AG04449 (cell line): ENCODE data around the gene HLA-B.
"Not testable (repeated sequence)": the region's sequence is repeated elsewhere in the genome, so short reads cannot be mapped to it uniquely, and the experiment has no call there.

Source experiments
- CTCF ChIA-PET: fragments of 350-600 bp; formaldehyde crosslinking; extraction: SDS; loops from one replicate; lab custom pipeline; 2021; ENCODE audit warnings: antibody characterized with exemption; lab: Yijun Ruan, JAX
- POLR2A ChIA-PET: fragments of 400-600, 350-600 bp; formaldehyde crosslinking; extraction: SDS; loops from one replicate; lab custom pipeline; 2020; ENCODE audit warnings: antibody characterized with exemption, inconsistent platforms; lab: Yijun Ruan, JAX
- DNase-seq: peaks from one replicate; pipeline ENCODE4 v3.0.0-alpha.2; 2010; ENCODE audit warnings: low read depth, low spot score
- H3K4me3 ChIP-seq: 2 replicates; pipeline ENCODE4 v1.5.1; 2011; ENCODE audit warnings: low read depth, mild to moderate bottlenecking, control low read depth, low read length
- CTCF ChIP-seq: IDR thresholded peaks from one replicate; pipeline ENCODE4 v1.5.1; 2011; ENCODE audit warnings: mild to moderate bottlenecking, moderate library complexity, low read length, control low read depth, inconsistent platforms; ENCODE audit not compliant: insufficient read depth; ENCODE audit errors: missing control alignments

The HLA-B gene

DNA sequence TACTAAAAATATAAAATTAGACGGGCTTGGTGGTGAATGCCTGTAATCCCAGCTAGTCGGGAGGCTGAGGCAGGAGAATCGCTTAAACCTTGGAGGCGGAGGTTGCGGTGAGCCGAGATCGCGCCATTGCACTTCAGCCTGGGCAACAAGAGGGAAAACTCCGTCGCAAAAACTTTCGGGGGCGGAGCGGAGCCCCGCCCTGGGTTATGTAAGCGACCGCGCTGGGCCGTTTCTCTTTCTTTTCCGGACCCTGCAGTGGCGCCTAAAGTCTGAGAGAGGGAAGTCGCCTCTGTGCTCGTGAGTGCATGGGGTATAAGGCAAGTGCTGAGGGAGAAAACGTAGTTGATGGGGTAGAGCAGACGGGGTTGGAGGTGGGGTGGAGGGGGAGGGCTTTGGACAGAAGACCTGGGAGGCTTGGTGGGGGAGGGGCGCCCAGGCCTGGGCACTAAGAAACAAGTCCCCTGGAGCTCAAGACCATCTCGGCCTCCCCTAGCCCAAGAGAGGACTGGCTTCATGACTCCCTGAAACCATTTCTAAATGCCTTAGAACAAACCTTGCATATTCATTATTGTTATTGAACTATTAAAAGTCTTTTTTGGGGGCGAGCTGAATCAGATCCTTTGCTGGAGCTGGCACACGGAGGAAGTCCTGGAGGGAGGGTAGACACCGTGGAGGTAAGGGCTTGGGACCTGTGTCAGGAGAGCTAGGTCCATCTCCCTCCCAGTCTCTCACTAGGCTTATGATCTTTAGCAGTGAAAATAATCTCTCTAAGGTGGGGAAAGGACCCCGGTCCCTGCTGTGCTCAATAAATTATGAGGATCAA, 43.7 kb upstream of the HLA-B start:
- ChIA-PET CTCF (interaction anchor here (1.0 to 7.6 kb wide), 9 partner anchors 15 to 197 kb away, joined by 3 to 121 read pairs (median 4); partner anchors contain the start of gene DDX39B), POLR2A (interaction anchor here (0.6 to 0.7 kb wide), 2 partner anchors 23 to 35 kb away, joined by 3 read pairs; no protein-coding TSS in a partner anchor)
- H3K4me3 ChIP-seq: peak overlapping the region; percentile 80
- no peak for DNase-seq
- TF ChIP-seq CTCF: no peak

DNA sequence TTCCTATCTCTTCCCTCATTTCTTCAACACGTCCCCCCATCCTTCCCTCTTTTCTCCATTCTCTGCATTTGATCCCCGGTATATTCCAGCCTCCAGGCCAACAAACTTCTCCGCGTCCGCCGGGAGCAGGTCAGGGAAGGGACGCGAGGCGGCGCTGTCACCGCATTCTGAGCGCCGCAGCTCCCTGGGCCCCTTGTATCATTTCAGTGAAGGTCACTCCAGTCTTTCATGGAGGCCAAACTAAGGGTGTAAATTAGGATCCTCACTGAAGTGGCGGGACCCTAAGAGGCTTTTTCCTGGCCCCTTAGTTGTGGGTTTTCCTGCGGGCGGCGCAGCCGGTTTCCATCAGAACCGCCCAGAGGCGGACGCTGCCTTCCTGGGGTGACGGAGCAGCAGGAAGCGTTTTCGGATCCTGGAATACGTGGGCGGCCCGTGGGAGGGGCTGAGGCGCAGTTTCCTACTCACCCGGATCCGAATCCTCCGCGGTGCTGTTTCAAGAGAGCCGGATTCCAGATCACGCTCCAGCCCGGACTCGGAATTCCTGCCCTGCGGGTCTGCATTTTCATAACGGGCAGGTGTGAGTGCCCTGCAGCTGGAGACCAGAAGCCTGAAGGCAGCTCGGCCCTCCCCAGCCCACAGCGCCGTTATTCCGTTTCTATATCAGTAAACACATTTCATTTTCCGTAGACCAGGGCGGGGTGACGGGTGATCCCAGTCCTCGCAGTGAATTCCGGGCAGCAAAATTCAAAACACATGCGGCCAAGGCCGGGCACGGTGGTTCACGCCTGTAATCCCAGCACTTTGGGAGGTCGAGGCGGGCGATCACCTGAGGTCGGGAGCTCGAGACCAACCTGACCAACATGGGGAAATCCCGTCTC, 42.8 kb upstream of the HLA-B start:
- DNase-seq: peak; percentile 41
- peak; percentile 92 for TF ChIP-seq CTCF
- CTCF ChIA-PET: interaction anchor here (0.6 to 7.6 kb wide), 17 partner anchors 10 to 199 kb away, joined by 3 to 121 read pairs (median 4); partner anchors contain the start of gene DDX39B
- POLR2A ChIA-PET: interaction anchor here (0.6 to 0.8 kb wide), 5 partner anchors 11 to 556 kb away, joined by 3 to 4 read pairs (median 3); no protein-coding TSS in a partner anchor
- H3K4me3 ChIP-seq: peak overlapping the region; percentile 80

DNA sequence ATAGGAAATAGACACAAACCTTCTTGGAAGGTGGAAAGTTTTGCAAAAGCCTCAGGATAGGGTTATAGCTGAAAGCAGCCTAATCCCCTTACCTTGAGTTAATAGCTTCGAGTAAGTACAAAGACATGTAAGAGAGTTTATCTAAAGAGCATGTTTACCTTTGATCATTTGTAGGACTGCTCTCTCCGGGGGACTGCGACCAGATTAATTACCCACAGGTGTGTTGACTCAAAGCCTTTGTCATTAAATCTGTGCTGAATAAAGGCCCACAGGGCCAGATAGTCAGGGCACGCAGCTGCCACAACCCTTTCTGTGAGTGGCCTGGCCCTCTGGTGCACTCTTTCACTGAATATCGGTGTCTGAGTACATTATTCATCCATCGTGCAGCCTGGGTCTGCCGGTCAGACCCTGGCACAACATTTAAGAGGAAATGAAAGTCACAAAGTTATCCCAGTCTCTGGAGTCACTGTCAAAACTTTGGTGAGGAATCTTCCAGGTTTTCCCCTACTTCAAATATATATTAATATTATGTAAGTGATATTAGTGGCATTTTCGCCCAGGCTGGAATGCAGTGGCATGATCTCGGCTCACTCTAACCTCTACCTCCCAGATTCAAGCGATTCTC, 41.0 kb upstream of the HLA-B start:
- TF ChIP-seq CTCF: no peak
- H3K4me3 ChIP-seq: no peak overlapping the region
- ChIA-PET CTCF (interaction anchor here (0.7 to 7.6 kb wide), 29 partner anchors 9 to 202 kb away, joined by 3 to 121 read pairs (median 4); no protein-coding TSS in a partner anchor), POLR2A (no interaction called here)
- no peak for DNase-seq

GRCh38 chr6:31397153-31397499, 40.1 kb upstream of the HLA-B start:
- H3K4me3 ChIP-seq, DNase-seq, POLR2A ChIA-PET: not testable (repeated sequence)
- CTCF ChIA-PET: interaction anchor here (0.7 to 7.6 kb wide), 22 partner anchors 10 to 201 kb away, joined by 3 to 121 read pairs (median 5); no protein-coding TSS in a partner anchor

- peak; percentile 82 for TF ChIP-seq CTCF
- CTCF ChIA-PET: interaction anchor here (0.6 to 7.6 kb wide), 21 partner anchors 10 to 204 kb away, joined by 3 to 121 read pairs (median 5); no protein-coding TSS in a partner anchor
- no peak for DNase-seq
- no peak overlapping the region for H3K4me3 ChIP-seq
- POLR2A ChIA-PET: no interaction called here
These were observed 39.6 kb upstream of the HLA-B start for GRCh38 chr6:31396422-31397152.
